ENCODE data around the gene LBHD2.

The LBHD2 gene

GRCh38 chr14:103127861-103128598 lies 44.0 kb downstream of the LBHD2 start:
- intact Hi-C loops (cut with DNase I), result no loop called here

GRCh38 chr14:103128631-103129300 lies 44.8 kb downstream of the LBHD2 start:
- DNase-seq, result peak in 3 of 10 donors; percentile 39 to 74 (median 51)
- intact Hi-C loops (cut with DNase I), result no loop called here

More at GRCh38 chr14:103127861-103128598, 44.0 kb downstream of the LBHD2 start:
- peak in 1 of 10 donors; percentile 68 for DNase-seq

DNA sequence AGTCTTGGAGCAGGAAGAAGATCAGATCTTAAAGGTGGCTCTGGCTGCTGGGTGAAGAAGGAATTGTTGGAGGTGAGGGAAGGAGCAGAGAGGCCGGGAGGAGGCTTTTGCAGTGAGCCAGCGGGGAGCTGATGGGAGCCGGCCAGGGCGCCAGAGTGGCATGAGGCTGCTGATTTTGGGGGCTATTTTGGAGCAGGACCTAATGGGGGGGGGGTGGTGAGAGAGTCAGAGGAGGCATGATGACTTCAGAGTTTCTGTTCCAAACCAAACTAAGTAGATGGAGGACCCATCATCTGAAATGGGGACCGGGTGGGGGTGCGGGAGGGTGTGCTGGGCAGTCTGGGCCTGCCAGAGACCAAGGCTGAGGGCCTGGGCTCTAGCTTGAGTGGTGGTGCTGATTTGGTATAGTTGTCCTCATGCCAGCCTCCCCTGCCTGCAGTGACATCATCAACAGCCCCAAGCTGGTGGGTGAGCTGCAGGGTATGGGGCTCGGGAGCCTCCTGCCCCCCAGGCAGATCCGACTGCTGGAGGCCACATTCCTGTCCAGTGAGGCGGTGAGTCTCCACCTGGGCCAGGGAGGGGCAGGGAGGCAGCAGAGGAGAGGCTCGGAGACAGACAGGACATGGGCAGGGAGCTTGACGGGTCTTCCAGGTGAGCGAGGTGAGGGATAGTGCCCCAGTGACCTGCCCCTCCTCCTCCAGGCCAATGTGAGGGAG lies 45.4 kb downstream of the LBHD2 start:
- intact Hi-C loops (cut with DNase I), result no loop called here
- peak in 2 of 10 donors; percentile 55 to 77 for DNase-seq

DNA sequence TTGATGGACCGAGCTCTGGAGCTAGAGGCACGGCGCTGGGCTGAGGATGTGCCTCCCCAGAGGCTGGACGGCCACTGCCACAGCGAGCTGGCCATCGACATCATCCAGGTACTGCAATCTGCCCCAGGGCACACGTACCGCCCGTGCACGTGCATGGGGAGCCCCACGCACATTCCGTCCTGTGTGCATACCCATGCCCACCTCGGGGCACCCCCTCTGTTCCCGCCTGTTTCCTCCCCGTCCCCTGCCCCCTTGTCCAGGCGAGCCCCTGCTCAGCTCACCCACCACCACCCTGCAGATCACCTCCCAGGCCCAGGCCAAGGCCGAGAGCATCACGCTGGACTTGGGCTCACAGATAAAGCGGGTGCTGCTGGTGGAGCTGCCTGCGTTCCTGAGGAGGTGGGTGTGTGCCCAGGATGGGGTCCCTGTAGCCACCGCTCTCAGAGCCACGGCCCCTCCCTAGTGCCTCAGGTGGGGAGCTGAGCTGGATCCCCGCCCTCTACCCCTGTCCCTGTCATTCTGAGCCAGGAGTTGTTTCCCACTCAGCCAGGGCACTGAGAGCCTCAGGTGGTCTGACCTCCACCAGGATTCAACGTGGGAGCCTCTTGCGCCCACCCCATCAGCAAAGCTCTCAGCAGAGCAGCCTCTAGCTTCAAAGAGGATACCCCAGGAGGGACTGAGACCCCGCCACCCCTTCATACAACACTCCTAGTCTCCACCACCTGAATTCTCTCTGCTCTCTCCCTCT lies 46.2 kb downstream of the LBHD2 start:
- peak in 2 of 10 donors; percentile 55 to 71 for DNase-seq
- intact Hi-C loops (cut with DNase I), result no loop called here

DNA sequence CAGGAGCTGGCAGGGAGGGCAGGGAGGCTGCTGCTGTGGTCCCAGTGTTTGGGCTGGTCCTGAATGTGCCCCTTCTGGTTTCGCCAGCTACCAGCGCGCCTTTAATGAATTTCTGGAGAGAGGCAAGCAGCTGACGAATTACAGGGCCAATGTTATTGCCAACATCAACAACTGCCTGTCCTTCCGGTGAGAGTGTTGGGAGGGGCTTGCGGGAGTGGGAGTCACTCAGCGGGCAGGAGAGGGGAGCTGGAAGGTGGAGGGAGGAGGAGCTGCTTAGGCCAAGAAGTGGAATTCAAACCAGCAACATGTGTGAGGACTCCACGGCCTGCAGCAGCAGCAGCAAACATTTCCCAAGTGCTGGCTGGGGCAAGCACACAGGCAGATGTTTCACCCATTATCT lies 47.0 kb downstream of the LBHD2 start:
- intact Hi-C loops (cut with DNase I), result no loop called here
- peak in 2 of 10 donors; percentile 44 to 49 for DNase-seq

DNA sequence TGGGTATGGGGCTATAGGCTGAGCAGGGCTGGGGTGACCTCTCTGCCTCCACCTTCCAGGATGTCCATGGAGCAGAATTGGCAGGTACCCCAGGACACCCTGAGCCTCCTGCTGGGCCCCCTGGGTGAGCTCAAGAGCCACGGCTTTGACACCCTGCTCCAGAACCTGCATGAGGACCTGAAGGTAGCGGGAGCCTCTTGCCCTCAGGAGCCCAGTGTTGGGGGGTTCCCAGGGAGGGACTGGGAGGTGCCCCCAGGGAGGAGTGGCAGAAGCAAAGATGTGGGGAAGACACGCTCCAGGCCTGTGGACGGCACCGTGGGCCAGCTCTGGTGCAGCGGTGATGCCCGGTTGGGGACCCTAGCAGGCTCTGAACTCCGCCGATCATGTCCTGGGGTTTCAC lies 47.6 kb downstream of the LBHD2 start:
- intact Hi-C loops (cut with DNase I), result no loop called here
- DNase-seq, result peak in 2 of 10 donors; percentile 35 to 62

- intact Hi-C loops (cut with DNase I), result no loop called here
Observed at GRCh38 chr14:103132381-103133209, 48.6 kb downstream of the LBHD2 start.

GRCh38 chr14:103133210-103134140 lies 49.5 kb downstream of the LBHD2 start:
- intact Hi-C loops (cut with DNase I), result no loop called here
- peak in 2 of 10 donors; percentile 37 to 79 for DNase-seq

More at GRCh38 chr14:103132381-103133209, 48.6 kb downstream of the LBHD2 start:
- DNase-seq, result peak in 2 of 10 donors; percentile 59 to 68

DNA sequence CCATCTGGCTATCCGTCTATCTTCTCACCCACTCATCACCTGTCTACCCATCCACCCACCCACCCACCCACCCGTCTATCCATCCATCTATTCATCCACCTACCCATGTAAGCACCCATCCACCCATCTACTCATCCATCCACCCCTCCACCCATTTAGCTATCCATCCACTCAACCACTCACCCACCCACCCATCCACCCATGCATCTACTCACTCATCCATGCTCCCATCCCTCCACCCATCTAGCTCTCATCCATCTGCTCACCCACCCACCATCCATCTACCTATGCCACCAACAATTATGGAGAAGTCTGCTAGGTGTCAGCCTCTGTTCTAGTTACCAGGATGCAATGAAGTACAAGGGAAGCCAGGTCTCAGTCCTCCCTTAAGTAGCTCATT lies 50.4 kb downstream of the LBHD2 start:
- DNase-seq, result no peak
- intact Hi-C loops (cut with DNase I), result no loop called here

DNA sequence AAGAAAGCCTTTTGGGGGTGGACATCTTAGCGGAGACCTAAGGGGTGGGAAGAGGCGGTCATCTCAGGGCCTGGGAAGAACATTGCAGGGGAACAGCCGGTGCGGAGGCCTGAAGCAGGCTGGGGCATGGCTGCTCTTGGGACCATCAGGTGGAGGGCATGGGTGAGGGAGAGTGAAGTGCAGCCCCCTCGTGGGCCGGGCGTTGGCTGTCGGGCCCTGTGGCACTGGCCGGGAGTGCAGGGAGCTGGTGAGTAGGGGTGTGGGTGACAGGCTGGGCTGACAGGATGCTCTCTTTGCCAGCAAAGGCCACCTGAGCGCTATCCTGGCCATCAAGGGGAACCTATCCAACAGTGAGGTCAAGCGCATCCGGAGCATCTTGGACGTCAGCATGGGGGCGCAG lies 50.9 kb downstream of the LBHD2 start:
- intact Hi-C loops (cut with DNase I), result no loop called here
- DNase-seq, result peak in 2 of 10 donors; percentile 43 to 67

DNA sequence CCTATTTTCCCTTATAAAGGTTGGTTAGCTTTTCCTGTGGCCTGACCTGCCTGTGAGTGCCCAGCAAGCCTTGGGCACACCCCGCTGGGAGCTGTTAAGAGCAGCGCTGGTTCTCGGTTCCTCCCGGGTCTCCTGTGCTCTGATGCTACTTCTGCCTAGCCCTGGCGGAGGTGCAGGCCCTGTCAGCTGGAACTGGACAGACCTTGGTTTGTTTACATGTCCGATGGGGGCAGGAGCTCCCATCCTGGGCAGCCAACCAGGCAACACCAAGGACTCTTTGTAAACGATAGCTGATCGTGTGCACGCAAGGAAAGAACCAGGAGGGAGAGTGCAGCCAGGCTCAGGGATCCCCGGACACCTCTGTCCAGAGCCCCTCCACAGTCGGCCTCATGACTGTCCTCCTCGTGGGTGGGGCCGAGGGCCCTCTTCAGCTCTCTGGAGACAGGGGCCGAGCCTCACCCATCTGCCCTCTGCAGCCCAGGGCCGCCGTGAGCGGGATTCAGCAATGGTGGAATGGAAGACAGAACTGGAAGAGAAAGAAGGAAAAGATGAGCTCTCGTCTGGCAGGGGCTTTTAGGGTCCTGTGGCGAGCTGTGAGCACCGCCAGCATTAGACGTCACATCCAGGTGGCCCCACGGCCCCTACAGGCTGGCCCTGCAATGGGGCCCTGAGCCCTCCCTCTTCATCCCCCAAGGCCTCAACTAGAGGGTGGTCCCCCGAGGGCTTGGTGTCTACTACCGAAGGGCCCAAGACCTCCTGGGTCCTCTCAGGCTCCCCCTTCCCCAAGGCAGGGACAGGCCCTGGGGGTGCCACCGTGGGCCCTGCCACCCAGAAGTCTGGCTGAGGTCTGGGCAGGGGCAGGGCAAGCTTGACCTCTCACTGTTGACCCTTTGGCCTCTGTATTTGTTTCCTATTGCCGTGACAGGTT lies 51.6 kb downstream of the LBHD2 start:
- DNase-seq, result peak in 2 of 10 donors; percentile 59 to 67
- intact Hi-C loops (cut with DNase I), result no loop called here

- intact Hi-C loops (cut with DNase I), result no loop called here
- peak in 1 of 10 donors; percentile 69 for DNase-seq
Observed at GRCh38 chr14:103136388-103137271, 52.6 kb downstream of the LBHD2 start.

DNA sequence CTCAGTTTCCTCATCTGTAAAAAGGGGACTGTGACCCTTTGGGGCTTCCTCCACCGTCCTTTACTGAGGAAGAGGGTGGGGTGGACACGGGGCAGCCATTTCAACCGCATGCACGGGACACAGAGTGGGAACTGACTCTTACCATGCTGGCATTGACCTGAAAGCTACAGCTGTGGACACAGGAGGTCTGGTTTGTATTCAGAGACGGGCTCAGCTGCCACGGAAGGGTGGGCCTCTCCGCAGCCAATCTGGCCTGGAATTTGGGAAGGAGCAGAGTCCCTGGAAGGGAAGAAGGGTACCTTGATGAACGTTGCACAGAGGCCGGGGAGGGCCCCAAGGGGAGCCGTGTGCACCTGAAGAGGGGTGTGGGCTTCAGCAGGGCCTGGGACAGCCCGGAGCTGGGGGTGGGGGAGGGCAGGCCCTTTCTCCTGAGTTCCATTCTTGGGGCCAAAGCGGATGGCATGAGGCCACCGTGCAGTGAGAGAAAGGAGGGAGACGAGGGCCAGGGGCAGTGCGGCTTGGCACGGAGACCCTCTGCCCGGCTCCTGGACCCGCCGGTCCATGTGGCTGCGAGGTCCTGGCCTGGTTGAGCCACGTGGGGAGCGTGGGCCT lies 53.8 kb downstream of the LBHD2 start:
- intact Hi-C loops (cut with DNase I), result no loop called here
- peak in 1 of 10 donors; percentile 72 for DNase-seq

- DNase-seq, result peak in 1 of 10 donors; percentile 63
- intact Hi-C loops (cut with DNase I), result no loop called here
Observed at GRCh38 chr14:103138301-103139131, 54.5 kb downstream of the LBHD2 start.

Measured in posterior cingulate gyrus (tissue), 11 donors.